H1 (cell line): ENCODE measurements around the gene CLIP3. TPM values are rescaled to one million over a fixed set of nuclear protein-coding genes. Genes with fewer than 3 reads are reported as not detected.

ENCODE experiments used
- CTCF ChIA-PET: fragments of 300-600 bp; sonication (Branson Sonifier 250); formaldehyde crosslinking; loops from one replicate; lab custom pipeline; 2021; ENCODE audit not compliant: partially characterized antibody; lab: Charles Lee
- POLR2A ChIA-PET: fragments of 300-600 bp; sonication (Branson Sonifier 250); formaldehyde crosslinking; loops from one replicate; lab custom pipeline; 2021; ENCODE audit warnings: inconsistent platforms; ENCODE audit not compliant: partially characterized antibody; lab: Charles Lee
- DNase-seq, 2 experiments: peaks; one replicate each; pipeline versions ENCODE4 v3.0.0 to v3.0.0-alpha.2; 2010 to 2022; ENCODE audit warnings: low spot score in 2 of 2, low read depth in 1 of 2, mixed read lengths in 1 of 2
- FAIRE-seq: peaks from 2 replicates; lab custom pipeline; 2011; peaks lifted over from hg19 to GRCh38; lab: Jason Lieb, UNC
- H2AFZ ChIP-seq: 2 replicates; pipeline ENCODE4 v1.8.1; 2012; ENCODE audit warnings: low read length, inconsistent platforms
- H2AK5ac ChIP-seq: 2 replicates; pipeline ENCODE4 v1.6.1; 2013; ENCODE audit warnings: low read depth, low read length
- H2BK120ac ChIP-seq: replicated peaks from 2 replicates; pipeline ENCODE3; 2013; ENCODE audit warnings: low read depth, low read length, inconsistent platforms
- H2BK12ac ChIP-seq: 2 replicates; pipeline ENCODE4 v1.6.1; 2013; ENCODE audit warnings: low read depth, low read length
- H2BK15ac ChIP-seq: 2 replicates; pipeline ENCODE4 v1.6.1; 2013; ENCODE audit warnings: low read length
- H2BK20ac ChIP-seq: 2 replicates; pipeline ENCODE4 v1.6.1; 2013; ENCODE audit warnings: low read length
- H2BK5ac ChIP-seq: 2 replicates; pipeline ENCODE4 v1.6.1; 2013; ENCODE audit warnings: low read depth, low read length
- H3K14ac ChIP-seq: 2 replicates; pipeline ENCODE4 v1.6.1; 2013; ENCODE audit warnings: inconsistent platforms; ENCODE audit not compliant: insufficient read length
- H3K18ac ChIP-seq: 2 replicates; pipeline ENCODE4 v1.6.1; 2013; ENCODE audit warnings: low read length; ENCODE audit errors: extremely low read depth
- H3K23ac ChIP-seq: 2 replicates; pipeline ENCODE4 v1.6.1; 2013; ENCODE audit warnings: inconsistent platforms; ENCODE audit not compliant: insufficient read length
- H3K23me2 ChIP-seq: 2 replicates; pipeline ENCODE4 v1.6.1; 2013; ENCODE audit warnings: low read depth, low read length
- H3K27ac ChIP-seq: 2 replicates; pipeline ENCODE4 v1.6.1; 2011; ENCODE audit warnings: low read depth, low read length, inconsistent platforms
- H3K27me3 ChIP-seq, 4 experiments: replicated peaks in 1 of 4; 1 replicate in 1 of 4; 2 replicates in 3 of 4; pipeline versions ENCODE4 v1.6.1 to v1.8.1; 2011 to 2013; ENCODE audit warnings: low read length in 3 of 4, mild to moderate bottlenecking in 3 of 4, inconsistent platforms in 2 of 4, mixed read lengths in 2 of 4, moderate library complexity in 1 of 4; ENCODE audit not compliant: control insufficient read depth in 3 of 4, insufficient read depth in 3 of 4; ENCODE audit errors: extremely low read depth in 1 of 4
- H3K36me3 ChIP-seq, 4 experiments: 2 replicates each; pipeline versions ENCODE4 v1.6.1 to v1.8.1; 2011 to 2013; ENCODE audit warnings: mild to moderate bottlenecking in 4 of 4, low read length in 3 of 4, moderate library complexity in 2 of 4, control low read depth in 1 of 4, inconsistent platforms in 1 of 4; ENCODE audit not compliant: insufficient read depth in 4 of 4, control insufficient read depth in 2 of 4
- H3K4ac ChIP-seq: replicated peaks from 2 replicates; pipeline ENCODE3; 2013; ENCODE audit warnings: low read length, low read depth, mixed read lengths, inconsistent platforms; ENCODE audit not compliant: insufficient read length
- H3K4me1 ChIP-seq, 4 experiments: replicated peaks in 1 of 4; 1 replicate in 1 of 4; 2 replicates in 3 of 4; pipeline versions ENCODE4 v1.6.1 to v1.8.1; 2011 to 2013; ENCODE audit warnings: low read length in 3 of 4, inconsistent platforms in 2 of 4, mixed read lengths in 1 of 4; ENCODE audit not compliant: insufficient read depth in 4 of 4, control insufficient read depth in 3 of 4
- H3K4me2 ChIP-seq, 2 experiments: 2 replicates each; pipeline versions ENCODE4 v1.6.1 to v1.8.1; 2011 to 2013; ENCODE audit warnings: low read depth in 2 of 2, low read length in 2 of 2, control low read depth in 1 of 2, inconsistent platforms in 1 of 2, mild to moderate bottlenecking in 1 of 2; ENCODE audit not compliant: insufficient read depth in 1 of 2
- H3K4me3 ChIP-seq, 4 experiments: fragments of 200-600, 300-600 bp in 1 of 4; sonication (generic), shearing (Covaris generic), sonication (Bioruptor Twin) in 1 of 4; 2 replicates each; pipeline versions ENCODE4 v1.5.1 to v1.8.1; 2011 to 2016; ENCODE audit warnings: low read length in 4 of 4, low read depth in 3 of 4, control low read depth in 2 of 4, inconsistent platforms in 2 of 4, mild to moderate bottlenecking in 2 of 4, mixed read lengths in 1 of 4, moderate library complexity in 1 of 4; ENCODE audit not compliant: insufficient read depth in 2 of 4; ENCODE audit errors: extremely low read depth in 1 of 4
- H3K56ac ChIP-seq: replicated peaks from 2 replicates; pipeline ENCODE3; 2013; ENCODE audit warnings: low read depth, mild to moderate bottlenecking, mixed read lengths, low read length, inconsistent platforms; ENCODE audit not compliant: insufficient read length
- H3K79me1 ChIP-seq: 2 replicates; pipeline ENCODE4 v1.6.1; 2013; ENCODE audit warnings: low read depth, low read length, control low read depth
- H3K79me2 ChIP-seq, 2 experiments: 2 replicates each; pipeline versions ENCODE4 v1.6.1 to v1.8.1; 2012 to 2013; ENCODE audit warnings: low read length in 2 of 2, mild to moderate bottlenecking in 2 of 2, inconsistent platforms in 1 of 2; ENCODE audit not compliant: insufficient read depth in 2 of 2, control insufficient read depth in 1 of 2
- H3K9ac ChIP-seq, 4 experiments: replicated peaks in 1 of 4; 1 replicate in 1 of 4; 2 replicates in 3 of 4; pipeline versions ENCODE4 v1.6.1 to v1.8.1; 2011 to 2013; ENCODE audit warnings: low read depth in 3 of 4, low read length in 3 of 4, control low read depth in 2 of 4, mild to moderate bottlenecking in 2 of 4, moderate library complexity in 2 of 4, inconsistent platforms in 1 of 4; ENCODE audit errors: extremely low read depth in 1 of 4
- H3K9me3 ChIP-seq, 2 experiments: 2 replicates each; pipeline versions ENCODE4 v1.6.1 to v1.8.1; 2012 to 2013; ENCODE audit warnings: mild to moderate bottlenecking in 2 of 2, moderate library complexity in 2 of 2, control low read depth in 1 of 2, inconsistent platforms in 1 of 2, low read depth in 1 of 2, low read length in 1 of 2, mixed read lengths in 1 of 2; ENCODE audit not compliant: insufficient read depth in 2 of 2
- H4K20me1 ChIP-seq, 2 experiments: replicated peaks in 1 of 2; 2 replicates each; pipeline versions ENCODE3 to v1.8.1; 2011 to 2013; ENCODE audit warnings: inconsistent platforms in 2 of 2, low read length in 2 of 2, mild to moderate bottlenecking in 1 of 2; ENCODE audit not compliant: insufficient read depth in 2 of 2, control insufficient read depth in 1 of 2
- H4K5ac ChIP-seq: 2 replicates; pipeline ENCODE4 v1.6.1; 2013; ENCODE audit warnings: low read length, low read depth, mixed read lengths, inconsistent platforms; ENCODE audit not compliant: insufficient read length
- H4K8ac ChIP-seq: 2 replicates; pipeline ENCODE4 v1.8.0; 2013; ENCODE audit warnings: mild to moderate bottlenecking, moderate library complexity, low read length, inconsistent platforms; ENCODE audit not compliant: insufficient read depth; ENCODE audit errors: extremely low read depth
- H4K91ac ChIP-seq: replicated peaks from 2 replicates; pipeline ENCODE3; 2013; ENCODE audit warnings: low read length, mixed read lengths, inconsistent platforms; ENCODE audit not compliant: insufficient read length
- KDM5A ChIP-seq: fragments of 200-600 bp; IDR thresholded peaks from 2 replicates; pipeline ENCODE4 v1.7.1; 2012; ENCODE audit warnings: mild to moderate bottlenecking, low read length, inconsistent platforms, mixed read lengths
- RFX5 ChIP-seq: IDR thresholded peaks from 2 replicates; pipeline ENCODE4 v1.6.1; 2011; ENCODE audit warnings: low read depth, low read length, improper control_type of control experiment, borderline replicate concordance
- WGBS, 2 experiments: shearing (Covaris generic) in 1 of 2; methylation state at CpG; one replicate each; pipeline versions ENCODE4 v1.1.6 to v1.1.7; 2013 to 2015; ENCODE audit warnings: low lambda C conversion rate in 2 of 2, mixed read lengths in 2 of 2, inconsistent platforms in 1 of 2, low coverage in 1 of 2, missing lambda C conversion rate in 1 of 2; ENCODE audit not compliant: insufficient replicate concordance in 2 of 2, insufficient coverage in 1 of 2, insufficient read length in 1 of 2; ENCODE audit errors: extremely low coverage in 1 of 2, missing lambda C conversion rate in 1 of 2; 5-methylcytosine and 5-hydroxymethylcytosine counted together
- polyA plus RNA-seq, 7 experiments: library from polyadenylated mRNA; depleted of rRNA in 3 of 7; stranded (reverse) in 5 of 7; unstranded in 2 of 7; fragments of >200 nt in 5 of 7; fragments of 200-250 nt in 2 of 7; gene quantifications; 1 replicate in 5 of 7; 2 replicates in 1 of 7; 4 replicates in 1 of 7; pipeline versions ENCODE4 v1.2.1 to v1.2.3, GENCODE V29; 2011 to 2013; ENCODE audit warnings: missing spikeins in 2 of 7, mixed read lengths in 2 of 7
- total RNA-seq: library from RNA; stranded (reverse); fragmentation: NEBNext Ultra II Directional; extraction: Animal tissue kit (Norgen Biotek cat#: 25700); gene quantifications from 2 replicates; pipeline ENCODE4 v1.2.1, GENCODE V29; 2021

Gene CLIP3
- total and polyA plus RNA-seq, 2 of the 8 experiments (the other 6 are each of a cell fraction or from before 2014, with no cell fraction given), result 5.9 to 21.7 TPM

DNA sequence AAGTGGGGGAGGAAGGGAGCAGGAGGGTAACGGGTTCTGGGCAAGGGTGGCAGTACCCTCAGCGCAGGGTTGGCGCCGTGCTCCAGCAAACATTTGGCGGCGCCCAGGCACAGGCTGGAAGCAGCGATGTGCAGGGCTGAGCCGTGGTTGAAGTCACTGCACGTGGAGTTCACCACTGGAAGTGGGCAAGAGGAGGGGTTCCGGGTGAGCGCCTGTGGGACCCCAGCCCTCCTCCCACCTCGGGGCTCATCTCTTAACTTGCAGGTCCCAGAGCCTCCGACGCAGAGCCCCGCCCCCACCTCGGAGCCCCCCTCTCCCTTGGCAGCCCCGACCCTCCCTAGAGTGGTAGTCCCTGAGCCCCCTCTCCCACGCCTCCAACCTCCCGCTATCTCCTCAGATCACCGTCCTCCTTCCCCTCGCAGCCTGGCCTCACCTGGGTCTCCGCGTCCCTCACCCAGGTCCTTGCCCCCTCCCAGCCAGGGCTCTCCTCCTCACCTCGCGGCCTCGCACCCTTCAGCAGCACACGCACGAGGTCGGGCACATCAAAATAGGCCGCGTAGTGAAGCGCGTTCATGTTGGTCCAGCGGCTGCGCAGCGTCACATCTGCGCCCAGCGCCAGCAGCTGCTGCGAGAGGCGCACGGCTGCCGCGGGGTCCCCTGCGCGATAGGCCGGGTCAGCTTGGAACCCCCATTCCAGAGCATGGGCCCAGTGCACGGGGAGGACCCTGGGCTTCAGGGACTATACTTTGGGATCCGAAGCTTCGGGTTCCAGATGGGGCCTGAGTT is 6.4 kb downstream of the CLIP3 start:
- FAIRE-seq (no peak), DNase-seq (no peak)
- ChIA-PET CTCF (interaction anchor here (0.6 to 1.7 kb wide), 3 partner anchors 15 to 42 kb away, joined by 3 to 4 read pairs (median 3); no protein-coding TSS in a partner anchor), POLR2A (interaction anchor here (0.9 to 1.1 kb wide), 2 partner anchors 8 to 12 kb away, joined by 3 to 4 read pairs; partner anchors contain the start of gene ALKBH6)
- no peak overlapping the region for H3K9ac ChIP-seq
- H4K20me1 ChIP-seq, result peaks cover 0 to 9% of the 10 kb centered on the region in 2 experiments
- H3K23ac ChIP-seq, result no peak overlapping the region
- no peak overlapping the region for H2AFZ ChIP-seq
- no peak overlapping the region for H3K4me3 ChIP-seq
- H2BK15ac ChIP-seq, result no peak overlapping the region
- no peak overlapping the region for H4K91ac ChIP-seq
- H2BK20ac ChIP-seq, result no peak overlapping the region
- no peaks in the 10 kb centered on the region; a peak in 1 of 7 replicates for H3K27me3 ChIP-seq
- H3K4me1 ChIP-seq, result no peaks in the 10 kb centered on the region
- no peaks in the 10 kb centered on the region for H3K79me1 ChIP-seq
- no peak overlapping the region for H2BK5ac ChIP-seq
- H3K79me2 ChIP-seq, result no peaks in the 10 kb centered on the region
- no peak overlapping the region for H2BK120ac ChIP-seq
- no peak overlapping the region for H4K5ac ChIP-seq
- no peak overlapping the region for H4K8ac ChIP-seq
- H3K27ac ChIP-seq, result no peak overlapping the region
- no peak overlapping the region for H2AK5ac ChIP-seq
- H3K4ac ChIP-seq, result no peak overlapping the region
- no peak overlapping the region for H3K4me2 ChIP-seq
- no peak overlapping the region for H2BK12ac ChIP-seq
- no peak overlapping the region for H3K56ac ChIP-seq
- 91% methylated on average over 45 of the region's 49 CpGs; no CpG with 5 or more reads in 1 of the 2 experiments for WGBS, 2 experiments
- H3K18ac ChIP-seq, result no peak overlapping the region
- H3K36me3 ChIP-seq, result peaks cover 0 to 21% (median 5%) of the 10 kb centered on the region in 4 experiments; a peak in 4 of 8 replicates
- H3K23me2 ChIP-seq, result no peaks in the 10 kb centered on the region
- no peak overlapping the region for H3K14ac ChIP-seq
- H3K9me3 ChIP-seq, result no peaks in the 10 kb centered on the region
- TF ChIP-seq RFX5 (no peak), KDM5A (no peak)
